Measurements from ENCODE around the gene DPH2.

Gene DPH2, protein sequence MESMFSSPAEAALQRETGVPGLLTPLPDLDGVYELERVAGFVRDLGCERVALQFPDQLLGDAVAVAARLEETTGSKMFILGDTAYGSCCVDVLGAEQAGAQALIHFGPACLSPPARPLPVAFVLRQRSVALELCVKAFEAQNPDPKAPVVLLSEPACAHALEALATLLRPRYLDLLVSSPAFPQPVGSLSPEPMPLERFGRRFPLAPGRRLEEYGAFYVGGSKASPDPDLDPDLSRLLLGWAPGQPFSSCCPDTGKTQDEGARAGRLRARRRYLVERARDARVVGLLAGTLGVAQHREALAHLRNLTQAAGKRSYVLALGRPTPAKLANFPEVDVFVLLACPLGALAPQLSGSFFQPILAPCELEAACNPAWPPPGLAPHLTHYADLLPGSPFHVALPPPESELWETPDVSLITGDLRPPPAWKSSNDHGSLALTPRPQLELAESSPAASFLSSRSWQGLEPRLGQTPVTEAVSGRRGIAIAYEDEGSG

DNA sequence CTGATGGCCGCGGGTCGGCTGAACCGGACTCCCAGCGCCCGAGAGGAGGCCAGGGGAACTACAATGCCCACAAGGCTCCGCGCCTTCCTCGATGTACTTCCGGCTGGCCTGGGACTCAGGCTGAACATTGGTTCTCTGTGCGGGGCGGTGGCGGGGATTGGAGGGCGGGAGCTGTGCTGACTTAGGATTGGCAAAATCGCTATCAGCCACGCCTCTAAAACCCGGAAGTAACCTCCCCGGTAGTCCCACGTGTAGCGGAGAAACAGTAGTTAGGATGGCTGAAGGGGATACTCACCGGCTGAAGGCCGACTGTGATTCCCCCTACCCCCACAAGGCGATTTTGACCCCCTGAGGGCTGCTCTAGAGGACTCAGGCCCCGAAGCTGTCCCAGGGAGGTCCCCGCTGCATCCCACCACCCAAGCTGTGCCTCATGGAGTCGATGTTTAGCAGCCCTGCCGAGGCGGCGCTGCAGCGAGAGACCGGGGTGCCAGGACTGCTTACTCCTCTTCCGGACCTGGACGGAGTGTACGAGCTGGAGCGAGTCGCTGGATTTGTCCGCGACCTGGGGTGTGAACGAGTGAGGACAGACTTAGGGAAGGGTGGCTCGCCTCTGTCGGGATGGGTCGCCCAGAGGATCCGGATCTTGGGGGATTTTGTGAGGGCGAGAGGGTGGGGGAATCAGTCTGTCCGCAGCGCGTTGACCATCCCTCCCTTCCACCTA is at the start of gene DPH2:
TSS of gene DPH2 (plus strand) at position 265 of the 721 bp plus-strand sequence. CDS start at position 431, 166 bp downstream.
- peak; percentile 95 for DNase-seq

DNA sequence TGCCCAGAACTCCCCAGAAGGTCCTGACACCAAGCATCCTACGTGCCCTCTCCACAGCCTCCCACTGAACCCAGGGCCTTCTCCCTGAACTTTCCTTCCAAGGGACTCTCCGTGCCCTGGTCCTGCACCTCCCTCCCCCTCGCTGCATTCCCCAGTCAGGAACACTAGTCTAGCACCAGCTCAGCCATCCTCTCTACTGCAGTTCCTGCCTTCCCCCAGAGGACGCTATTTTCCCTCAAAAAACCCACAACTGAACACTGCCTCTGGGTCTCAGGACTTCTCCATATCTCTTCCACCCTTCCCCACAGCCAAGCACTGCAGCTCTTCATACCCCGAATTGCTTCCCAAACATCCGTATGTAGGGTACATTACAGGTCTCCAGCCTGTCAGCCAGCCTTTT is 48.8 kb upstream of the DPH2 start:
- DNase-seq, result no peak

DNA sequence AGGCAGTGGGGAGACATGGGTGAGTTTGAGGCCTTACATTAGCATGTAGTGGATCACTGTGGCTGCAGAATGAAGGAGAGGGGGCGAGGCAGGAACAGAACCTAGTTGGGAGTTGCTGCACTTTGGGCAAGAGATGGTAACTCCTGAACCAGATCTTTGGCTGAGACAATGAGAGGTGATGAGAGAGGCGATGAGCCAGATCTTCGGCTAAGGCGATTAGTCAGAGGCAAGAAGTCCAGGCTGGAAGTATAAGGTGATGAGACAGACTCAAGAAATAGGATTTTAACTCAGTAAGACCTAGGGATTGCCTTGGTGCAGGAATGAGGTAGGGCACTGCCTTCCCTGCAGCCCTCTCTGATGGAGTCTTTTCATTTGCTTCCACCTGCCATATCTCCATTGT is 45.3 kb upstream of the DPH2 start:
- DNase-seq, result no peak

DNA sequence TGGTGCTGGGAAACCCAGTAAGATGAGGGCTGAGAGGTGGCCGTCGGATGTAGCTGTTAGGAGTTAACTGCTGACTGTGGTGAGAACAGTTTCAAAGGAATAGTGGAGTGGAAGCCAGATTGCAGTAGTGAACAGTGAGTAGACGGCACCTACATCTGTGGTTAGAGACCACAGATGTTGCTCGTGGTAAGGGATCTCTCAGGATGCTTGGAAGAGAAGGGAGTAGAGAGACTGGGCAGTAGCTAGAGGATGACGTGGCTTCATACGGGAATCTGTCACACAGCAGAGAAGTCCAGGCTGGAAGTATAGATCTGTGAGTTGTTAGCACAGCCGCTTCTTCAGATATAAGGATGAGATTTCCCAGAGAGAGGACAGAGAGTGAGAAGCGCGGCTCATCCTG is 44.0 kb upstream of the DPH2 start:
- no peak for DNase-seq

DNA sequence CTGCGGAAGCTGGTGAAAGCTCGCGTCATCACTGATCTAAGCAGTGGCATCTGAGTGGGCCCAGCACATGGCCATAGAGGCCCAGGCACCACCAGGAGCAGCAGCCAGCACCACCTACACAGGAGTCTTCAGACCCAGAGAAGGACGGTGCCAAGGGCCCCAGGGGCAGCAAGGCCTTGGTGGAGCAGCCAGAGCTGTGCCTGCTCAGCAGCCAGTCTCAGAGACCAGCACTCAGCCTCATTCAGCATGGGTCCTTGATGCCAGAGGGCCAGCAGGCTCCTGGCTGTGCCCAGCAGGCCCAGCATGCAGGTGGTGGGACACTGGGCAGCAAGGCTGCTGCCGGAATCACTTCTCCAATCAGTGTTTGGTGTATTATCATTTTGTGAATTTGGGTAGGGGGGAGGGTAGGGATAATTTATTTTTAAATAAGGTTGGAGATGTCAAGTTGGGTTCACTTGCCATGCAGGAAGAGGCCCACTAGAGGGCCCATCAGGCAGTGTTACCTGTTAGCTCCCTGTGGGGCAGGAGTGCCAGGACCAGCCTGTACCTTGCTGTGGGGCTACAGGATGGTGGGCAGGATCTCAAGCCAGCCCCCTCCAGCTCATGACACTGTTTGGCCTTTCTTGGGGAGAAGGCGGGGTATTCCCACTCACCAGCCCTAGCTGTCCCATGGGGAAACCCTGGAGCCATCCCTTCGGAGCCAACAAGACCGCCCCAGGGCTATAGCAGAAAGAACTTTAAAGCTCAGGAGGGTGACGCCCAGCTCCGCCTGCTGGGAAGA is 39.5 kb upstream of the DPH2 start:
- DNase-seq, result no peak

DNA sequence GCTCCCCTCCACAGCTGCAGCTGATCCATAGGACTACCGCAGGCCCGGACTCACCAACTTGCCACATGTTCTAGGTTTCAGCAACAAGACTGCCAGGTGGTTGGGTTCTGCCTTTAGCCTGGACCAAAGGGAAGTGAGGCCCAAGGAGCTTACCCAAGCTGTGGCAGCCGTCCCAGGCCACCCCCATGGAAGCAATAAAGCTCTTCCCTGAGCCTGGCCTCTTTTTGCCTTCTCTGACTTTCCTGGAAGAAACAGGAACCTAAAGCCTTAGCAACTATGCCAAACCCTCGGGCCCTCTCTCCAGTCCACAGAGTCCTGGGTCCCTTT is 38.9 kb upstream of the DPH2 start:
- DNase-seq, result no peak

DNA sequence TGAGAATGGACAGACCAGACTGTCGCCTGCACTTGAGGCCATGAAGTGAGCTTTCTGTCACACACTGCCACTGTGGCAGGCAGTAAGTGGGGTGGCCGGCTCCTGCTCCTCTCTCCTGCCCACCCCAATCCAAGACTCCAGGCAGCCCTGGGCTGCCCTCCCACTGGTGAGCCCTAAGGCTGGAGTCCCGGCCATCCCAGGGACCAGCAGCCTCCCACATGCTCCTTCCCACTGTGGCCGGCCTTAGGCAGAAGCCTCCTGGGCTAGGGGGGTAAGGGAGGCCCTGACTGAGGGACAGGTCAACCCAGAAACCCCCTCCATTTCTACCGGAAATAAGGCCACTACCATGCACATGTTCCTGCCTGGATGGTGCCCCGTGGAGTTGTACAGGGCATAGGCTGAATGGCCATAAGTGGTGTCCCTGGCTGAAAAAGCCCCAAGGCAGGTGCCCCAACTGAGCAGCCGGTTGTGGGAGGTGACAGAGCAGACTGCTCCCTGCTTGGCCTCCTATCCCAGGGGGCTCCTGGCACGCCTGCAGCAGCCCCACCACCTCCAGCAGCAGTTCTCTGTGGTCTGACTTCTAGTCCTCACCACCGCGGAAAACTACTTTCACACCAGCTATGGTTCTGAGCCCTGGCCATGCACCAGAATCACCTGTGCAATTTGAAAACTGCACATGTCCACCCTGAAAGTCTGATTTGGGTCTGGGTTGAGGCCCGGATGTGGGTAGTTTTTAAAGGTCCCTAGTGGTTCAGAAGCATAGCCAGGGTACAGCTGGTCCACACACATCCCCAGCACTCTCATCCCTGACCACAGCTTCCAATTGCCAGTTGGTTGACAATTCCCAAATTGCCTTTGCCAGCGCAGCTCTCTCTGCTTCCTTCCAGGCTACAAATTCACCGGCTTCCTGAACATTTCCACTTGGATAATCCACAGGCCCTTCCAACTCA is 37.8 kb upstream of the DPH2 start:
- DNase-seq, result no peak

DNA sequence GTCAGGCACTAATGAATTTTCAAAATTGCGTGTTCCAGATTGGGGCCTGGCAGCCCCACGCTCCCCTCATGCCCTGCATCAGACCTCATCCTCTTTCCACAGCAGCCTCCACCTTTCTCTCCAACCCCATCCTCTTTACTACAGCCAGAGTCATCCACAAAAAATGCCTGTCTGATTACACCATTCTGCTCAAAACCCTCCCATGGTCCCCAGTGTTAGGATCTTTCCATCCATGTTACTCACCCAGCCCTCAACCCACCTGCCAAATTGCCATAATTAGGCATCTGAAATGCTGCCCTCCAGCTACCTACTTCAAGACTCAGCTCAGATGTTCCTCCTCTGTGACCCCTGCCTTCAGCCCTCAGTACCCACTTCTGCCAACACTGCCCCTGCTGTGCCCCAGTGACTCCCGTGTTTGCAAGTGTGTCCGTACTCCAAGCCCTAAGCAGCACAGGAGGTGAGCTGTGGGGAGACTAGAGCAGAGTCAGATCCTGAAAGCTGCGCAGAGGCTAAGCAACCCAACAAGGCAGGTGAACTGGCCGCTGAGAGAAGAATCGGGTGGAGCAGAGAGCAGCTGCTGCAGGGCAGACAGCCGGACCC is 36.9 kb upstream of the DPH2 start:
- DNase-seq, result no peak

DNA sequence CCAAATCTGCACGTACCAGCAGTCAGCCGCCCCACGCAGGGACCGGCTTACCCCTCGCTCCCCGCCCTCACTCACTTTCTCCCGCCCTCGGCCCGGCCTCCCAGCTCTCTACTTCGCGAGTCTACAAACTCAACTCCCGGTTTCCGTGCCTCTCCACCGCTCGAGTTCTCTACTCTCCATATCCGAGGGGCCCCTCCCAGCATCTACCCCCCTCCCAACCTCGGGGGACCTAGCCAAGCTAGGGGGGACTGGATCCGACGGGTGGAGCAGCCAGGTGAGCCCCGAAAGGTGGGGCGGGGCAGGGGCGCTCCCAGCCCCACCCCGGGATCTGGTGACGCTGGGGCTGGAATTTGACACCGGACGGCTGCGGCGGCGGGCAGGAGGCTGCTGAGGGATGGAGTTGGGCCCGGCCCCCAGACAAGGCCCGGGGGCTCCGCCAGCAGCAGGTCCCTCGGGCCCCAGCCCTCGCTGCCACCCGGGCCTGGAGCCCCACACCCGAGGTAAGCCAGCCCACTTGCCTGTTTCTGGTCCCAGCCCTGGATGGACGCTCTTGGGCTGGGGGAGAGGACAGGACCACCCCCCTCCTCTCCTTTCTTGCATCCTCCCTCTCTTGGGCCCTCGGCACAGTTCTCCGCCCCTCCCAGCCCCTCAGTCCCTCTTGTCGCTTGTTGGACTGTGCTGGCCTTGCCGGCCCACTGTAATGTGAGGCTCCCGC is 36.3 kb upstream of the DPH2 start, which contains the start of gene ARTN:
TSS of gene ARTN (plus strand) at position 416 of the 715 bp plus-strand sequence. CDS start 1,856 bp downstream, outside the sequence.
- no peak for DNase-seq

DNA sequence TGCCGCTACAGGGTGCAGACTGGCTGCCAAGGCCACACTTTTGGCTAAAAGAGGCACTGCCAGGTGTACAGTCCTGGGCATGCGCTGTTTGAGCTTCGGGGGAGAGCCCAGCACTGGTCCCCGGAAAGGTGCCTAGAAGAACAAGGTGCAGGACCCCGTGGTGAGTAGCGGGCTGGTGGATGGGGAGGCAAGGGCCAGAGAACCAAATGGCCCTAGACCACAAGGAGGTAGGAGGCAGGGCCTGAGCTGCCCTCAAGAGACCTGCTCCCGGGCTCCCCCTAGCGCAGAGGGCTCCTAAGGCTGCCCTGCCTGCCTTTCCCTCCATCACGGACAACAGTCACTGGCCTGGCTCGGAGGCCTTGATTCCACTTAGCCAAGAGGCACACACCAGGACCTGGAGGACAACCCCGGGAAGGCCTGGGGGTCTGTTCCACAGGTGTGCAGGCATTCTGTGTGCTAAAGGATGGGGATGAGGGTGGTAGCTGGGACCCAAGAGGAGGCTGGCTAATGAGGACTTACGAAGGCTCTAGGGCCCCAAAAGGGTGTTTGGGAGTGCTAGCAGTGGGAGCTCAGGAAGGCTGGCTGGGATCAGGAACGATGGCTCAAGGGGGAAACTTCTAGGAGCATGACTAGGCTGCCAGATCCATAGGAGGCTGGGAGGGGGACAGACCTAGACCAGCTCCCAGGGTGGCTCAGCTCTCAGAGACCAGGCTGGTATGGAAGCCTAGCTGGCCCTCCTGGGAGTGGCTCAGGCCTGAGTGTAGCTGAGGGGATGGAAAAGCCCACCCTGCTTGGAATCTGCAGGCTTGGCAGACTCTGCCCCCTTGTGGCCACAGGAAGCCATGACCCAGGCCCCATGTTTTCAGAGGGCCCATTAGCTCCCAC is 35.5 kb upstream of the DPH2 start:
- DNase-seq, result peak; percentile 56

DNA sequence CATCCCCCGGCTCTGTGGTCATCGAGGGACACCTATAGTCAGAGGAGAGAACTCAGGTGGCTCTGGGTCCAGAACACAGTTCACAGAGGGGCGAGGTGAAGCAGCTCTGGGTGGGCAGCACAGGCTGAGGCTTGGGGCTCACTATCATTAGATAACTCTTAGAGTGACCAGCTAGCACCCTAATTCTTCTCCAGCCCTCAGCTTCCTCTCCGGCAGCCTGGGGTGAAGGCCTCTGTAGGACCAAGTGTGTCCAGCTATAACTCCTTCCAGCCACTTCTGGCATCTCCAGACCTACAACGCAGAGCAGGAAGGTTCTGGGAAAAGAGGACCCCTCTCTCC is 34.9 kb upstream of the DPH2 start:
- no peak for DNase-seq

DNA sequence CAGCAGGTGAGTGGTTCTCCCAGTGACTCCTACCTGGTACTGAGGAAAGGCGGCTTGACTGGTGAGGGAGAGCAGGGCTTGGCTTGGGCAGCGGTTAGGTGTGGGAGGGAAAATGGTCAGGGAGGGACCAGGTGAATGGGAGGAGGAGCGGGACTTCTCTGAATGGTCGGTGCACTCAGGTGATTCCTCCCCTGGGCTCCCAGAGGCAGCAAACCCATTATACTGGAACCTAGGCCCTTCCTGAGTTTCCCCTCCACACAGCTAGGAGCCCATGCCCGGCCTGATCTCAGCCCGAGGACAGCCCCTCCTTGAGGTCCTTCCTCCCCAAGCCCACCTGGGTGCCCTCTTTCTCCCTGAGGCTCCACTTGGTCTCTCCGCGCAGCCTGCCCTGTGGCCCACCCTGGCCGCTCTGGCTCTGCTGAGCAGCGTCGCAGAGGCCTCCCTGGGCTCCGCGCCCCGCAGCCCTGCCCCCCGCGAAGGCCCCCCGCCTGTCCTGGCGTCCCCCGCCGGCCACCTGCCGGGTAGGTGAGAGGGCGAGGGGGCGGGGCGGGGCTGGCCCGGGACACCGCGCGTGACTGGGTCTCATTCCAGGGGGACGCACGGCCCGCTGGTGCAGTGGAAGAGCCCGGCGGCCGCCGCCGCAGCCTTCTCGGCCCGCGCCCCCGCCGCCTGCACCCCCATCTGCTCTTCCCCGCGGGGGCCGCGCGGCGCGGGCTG is 33.9 kb upstream of the DPH2 start:
- DNase-seq, result no peak

DNA sequence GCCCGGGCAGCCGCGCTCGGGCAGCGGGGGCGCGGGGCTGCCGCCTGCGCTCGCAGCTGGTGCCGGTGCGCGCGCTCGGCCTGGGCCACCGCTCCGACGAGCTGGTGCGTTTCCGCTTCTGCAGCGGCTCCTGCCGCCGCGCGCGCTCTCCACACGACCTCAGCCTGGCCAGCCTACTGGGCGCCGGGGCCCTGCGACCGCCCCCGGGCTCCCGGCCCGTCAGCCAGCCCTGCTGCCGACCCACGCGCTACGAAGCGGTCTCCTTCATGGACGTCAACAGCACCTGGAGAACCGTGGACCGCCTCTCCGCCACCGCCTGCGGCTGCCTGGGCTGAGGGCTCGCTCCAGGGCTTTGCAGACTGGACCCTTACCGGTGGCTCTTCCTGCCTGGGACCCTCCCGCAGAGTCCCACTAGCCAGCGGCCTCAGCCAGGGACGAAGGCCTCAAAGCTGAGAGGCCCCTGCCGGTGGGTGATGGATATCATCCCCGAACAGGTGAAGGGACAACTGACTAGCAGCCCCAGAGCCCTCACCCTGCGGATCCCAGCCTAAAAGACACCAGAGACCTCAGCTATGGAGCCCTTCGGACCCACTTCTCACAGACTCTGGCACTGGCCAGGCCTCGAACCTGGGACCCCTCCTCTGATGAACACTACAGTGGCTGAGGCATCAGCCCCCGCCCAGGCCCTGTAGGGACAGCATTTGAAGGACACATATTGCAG is 33.2 kb upstream of the DPH2 start:
- no peak for DNase-seq

DNA sequence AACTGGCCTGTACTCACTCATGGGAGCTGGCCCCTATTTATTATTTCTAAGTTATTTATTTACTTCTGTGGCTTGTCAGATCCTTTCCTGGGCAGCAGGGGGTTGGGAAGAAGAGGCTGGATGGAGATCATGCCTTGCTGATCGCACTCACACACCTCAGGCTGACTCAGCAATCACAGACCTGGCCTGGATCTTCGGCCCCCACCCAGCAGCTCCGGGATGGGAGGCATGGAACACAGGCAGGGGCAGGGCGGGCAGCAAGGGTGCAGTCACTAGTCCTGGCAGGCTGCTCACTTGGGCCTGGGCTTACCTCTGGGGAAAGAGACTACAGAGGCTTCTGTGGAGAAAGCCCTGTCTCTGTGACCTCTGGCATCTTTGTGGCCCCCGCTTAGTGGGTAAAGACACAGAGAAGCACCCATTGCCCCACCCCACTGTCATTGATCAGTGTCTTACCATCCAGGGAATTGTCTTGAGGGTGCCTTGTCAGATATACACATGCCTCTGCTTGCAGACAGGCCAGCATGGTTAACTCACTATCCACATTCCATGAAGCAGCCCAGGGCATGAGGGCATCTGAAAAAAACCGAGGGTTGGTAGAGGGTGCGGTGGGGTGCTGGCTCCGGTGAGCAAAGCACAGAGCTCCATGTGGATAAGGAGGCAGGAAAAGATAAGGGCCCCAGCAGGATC is 32.5 kb upstream of the DPH2 start:
- DNase-seq, result no peak

DNA sequence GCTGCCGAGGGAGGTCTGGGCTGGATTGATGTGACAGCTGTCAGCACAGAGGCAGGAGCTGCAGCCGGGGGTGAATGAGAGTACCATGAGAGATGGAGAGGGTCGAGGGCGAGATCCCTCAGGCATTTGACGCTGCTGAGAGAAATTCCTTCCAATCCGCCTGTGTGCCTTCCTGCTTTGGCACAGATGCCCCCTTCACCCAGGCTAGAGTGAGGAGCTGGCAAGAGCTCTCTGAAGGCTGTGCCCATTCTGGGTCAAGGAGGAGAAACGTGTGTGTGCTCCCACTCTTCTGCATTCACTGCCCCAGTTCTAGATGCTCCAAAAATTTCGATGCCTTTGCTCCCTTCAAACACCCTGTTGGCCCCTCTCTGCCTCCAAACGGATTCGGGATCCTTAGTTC is 31.4 kb upstream of the DPH2 start:
- no peak for DNase-seq

DNA sequence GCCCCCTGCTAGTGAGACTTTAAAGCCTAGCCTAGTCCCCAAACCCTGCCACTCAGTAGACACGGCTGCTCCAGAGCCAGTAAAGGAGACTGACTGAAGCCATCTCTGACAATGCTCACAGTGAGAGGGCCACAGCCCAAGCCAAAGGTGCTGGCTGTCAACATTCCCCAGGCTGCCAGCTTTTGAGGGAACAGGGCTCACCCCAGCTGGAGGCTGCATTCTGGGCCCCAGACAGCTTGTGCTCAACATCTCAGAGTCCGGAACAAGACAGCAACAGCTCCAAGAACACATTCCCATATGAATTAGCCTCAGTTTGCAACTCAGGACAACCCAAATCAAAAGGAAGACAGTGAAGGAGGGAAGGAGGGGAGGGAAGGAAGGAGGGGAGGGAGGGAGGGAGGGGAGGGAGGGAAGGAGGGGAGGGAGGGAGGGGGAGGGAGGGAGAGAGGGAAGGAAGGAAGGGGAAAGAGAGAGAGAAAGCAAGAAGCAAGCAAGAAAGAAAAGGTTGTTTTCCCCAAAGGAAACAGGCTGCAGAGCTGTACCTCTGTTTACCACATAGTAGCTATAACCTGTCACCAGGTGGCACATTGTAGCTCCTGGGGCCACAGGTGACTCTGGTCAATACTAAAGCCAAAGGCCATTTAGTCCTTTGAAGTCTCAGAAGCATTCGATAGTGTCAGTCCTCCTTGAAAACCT is 30.8 kb upstream of the DPH2 start:
- DNase-seq, result no peak

DNA sequence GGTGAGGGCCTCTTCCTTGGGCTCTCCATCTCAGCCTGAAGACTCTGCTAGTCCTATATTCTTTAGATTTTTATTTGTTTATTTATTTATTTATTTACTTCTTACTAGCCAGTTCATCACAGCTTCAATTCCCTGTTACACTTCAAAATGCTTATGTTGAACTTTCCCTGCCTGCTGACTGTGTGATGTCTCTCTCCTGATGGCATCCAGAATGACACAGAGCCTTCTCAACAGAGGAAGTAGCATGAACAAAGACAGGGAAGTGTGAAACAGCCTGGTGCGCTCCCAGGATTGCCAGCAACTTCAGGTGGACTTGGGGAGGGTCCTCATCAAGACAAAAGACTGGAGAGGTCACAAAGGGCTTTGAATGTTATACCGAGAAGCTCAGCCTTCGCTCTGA is 27.4 kb upstream of the DPH2 start:
- no peak for DNase-seq

DNA sequence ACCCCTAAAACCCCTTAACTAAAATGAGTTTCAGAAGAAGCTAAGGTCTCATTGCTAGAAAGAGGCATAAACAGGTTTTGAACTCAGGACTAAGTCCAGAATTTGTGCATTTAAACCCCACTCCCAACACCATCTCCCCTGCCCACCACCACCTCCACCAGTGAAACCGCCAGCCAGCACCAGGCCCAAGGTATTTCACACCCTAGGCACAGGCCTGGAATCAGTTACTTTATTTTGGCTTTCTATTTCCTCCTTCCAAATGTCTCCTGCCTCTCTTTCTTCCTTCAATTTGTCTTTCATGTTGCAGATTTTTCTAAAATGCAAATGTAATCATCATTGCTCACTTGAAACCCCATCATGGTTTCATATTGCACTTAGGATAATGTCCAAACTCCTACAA is 24.9 kb upstream of the DPH2 start:
- DNase-seq, result no peak

Data from activated CD4-positive, alpha-beta T cell treated with anti-CD3 and anti-CD28 coated beads, Interleukin-2, amount 50 U/mL, for 1 hour (primary cell).